Measurements from ENCODE around the gene ZBTB9.
"Not testable (repeated sequence)": the region's sequence is repeated elsewhere in the genome, so short reads cannot be mapped to it uniquely, and the experiment has no call there.

Gene ZBTB9

GRCh38 chr6:33466075-33466735 lies 11.8 kb downstream of the ZBTB9 start:
- no peak for DNase-seq (ENCODE audit: low read depth in 2 of 2)

- no peak for DNase-seq (ENCODE audit: low read depth in 2 of 2)
Measured at GRCh38 chr6:33467091-33467490, 12.7 kb downstream of the ZBTB9 start.

DNA sequence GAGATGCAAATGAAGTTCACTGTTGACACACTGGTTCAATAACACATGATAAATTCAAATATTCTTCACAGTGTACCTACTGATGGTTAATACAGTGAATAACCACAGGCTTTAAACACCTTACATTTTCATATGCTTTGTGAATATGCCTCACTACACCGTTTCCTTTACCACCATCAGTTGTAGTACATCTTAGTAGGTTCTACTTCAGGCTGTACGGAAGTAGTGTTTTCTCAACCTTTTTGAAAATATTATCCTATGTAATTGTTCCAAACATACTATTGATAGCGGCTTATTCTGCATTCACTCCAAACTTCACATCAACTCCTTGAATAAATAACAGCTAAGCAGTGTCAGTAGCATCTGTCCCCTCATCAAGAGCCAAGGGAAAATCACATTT lies 15.3 kb downstream of the ZBTB9 start:
- DNase-seq (ENCODE audit: low read depth in 2 of 2), result no peak

- DNase-seq (ENCODE audit: low read depth in 2 of 2), result no peak
Measured at GRCh38 chr6:33477864-33478263, 23.5 kb downstream of the ZBTB9 start.

DNA sequence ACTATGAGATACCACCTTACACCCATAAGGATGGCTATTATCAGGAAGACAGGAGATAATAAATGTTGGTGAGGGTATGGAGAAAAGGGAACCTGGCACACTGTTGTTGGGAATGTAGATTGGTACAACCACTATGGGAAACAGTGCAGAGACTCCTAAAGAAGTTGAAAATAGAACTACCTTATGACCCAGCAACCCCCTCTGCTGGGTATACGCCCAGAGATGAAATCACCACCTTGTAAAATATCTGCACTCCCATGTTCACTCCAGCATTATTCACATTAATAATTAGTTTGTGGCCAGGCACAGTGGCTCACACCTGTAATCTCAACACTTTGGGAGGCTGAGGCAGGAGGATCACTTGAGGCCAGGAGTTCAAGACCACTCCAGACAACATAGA lies 26.8 kb downstream of the ZBTB9 start:
- no peak for DNase-seq (ENCODE audit: low read depth in 2 of 2)

DNA sequence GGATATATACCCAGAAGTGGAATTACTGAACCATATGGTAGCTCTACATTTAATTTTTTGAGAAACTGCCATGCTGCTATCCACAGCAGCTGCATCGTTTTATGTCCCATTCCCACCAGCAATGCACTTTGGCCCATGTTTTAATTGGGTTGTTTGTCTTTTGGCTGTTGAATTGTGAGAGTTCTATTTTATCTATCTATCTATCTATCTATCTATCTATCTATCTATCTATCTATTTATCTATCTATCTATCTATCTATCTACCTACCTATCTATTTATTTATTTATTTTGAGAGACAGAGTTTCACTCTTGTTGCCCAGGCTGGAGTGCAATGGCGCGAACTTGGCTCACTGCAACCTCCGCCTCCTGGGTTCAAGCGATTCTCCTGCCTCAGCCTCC lies 28.2 kb downstream of the ZBTB9 start:
- not testable (repeated sequence) for DNase-seq (ENCODE audit: low read depth in 2 of 2)

GRCh38 chr6:33483678-33484077 lies 29.3 kb downstream of the ZBTB9 start:
- no peak for DNase-seq (ENCODE audit: low read depth in 2 of 2)

DNA sequence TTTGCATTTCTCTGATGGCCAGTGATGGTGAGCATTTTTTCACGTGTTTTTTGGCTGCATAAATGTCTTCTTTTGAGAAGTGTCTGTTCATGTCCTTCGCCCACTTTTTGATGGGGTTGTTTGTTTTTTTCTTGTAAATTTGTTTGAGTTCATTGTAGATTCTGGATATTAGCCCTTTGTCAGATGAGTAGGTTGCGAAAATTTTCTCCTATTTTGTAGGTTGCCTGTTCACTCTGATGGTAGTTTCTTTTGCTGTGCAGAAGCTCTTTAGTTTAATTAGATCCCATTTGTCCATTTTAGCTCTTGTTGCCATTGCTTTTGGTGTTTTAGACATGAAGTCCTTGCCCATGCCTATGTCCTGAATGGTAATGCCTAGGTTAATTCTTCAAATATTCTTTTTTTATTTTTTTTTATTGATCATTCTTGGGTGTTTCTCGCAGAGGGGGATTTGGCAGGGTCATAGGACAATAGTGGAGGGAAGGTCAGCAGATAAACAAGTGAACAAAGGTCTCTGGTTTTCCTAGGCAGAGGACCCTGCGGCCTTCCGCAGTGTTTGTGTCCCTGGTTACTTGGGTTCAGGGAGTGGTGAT lies 30.4 kb downstream of the ZBTB9 start:
- not testable (repeated sequence) for DNase-seq (ENCODE audit: low read depth in 2 of 2)

GRCh38 chr6:33485680-33486079 lies 31.3 kb downstream of the ZBTB9 start:
- not testable (repeated sequence) for DNase-seq (ENCODE audit: low read depth in 2 of 2)

DNA sequence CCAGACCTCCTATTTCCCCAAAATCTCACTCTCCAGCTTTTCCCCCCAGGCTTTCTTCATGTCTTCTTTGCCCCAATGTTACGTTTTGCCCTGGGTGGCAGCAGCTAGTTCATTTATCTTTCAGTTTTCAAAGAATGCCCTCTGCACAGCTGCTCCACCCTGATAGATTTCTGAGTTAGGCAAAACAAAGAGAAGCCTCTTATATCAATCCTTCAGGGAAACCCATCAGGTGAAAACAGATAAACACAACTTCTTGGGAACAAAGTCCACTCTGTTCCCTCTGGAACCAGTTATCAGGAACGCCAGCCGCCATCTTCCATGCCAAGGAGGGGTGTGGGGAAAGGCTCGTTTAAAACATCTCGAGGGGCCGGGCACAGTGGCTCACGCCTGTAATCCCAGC lies 34.0 kb downstream of the ZBTB9 start:
- no peak for DNase-seq (ENCODE audit: low read depth in 2 of 2)

DNA sequence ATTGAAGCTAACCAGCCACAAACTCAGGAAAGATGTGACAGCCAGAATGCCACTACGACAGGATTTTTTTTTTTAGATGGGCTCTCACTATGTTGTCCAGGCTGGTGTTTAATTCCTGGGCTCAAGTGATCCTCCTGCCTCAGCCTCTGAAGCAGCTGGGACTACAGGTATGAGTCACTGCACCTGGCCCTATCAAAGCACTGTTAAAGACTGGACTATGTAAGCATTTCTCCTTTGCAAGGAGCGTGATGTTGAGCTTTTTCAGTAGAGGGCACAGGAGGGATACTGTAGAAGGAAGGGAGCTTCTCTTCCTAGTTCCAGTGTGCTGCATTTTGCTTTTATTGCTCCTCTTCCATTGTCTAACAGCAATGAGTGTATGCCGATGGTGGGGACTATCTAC lies 35.8 kb downstream of the ZBTB9 start:
- no peak for DNase-seq (ENCODE audit: low read depth in 2 of 2)

DNA sequence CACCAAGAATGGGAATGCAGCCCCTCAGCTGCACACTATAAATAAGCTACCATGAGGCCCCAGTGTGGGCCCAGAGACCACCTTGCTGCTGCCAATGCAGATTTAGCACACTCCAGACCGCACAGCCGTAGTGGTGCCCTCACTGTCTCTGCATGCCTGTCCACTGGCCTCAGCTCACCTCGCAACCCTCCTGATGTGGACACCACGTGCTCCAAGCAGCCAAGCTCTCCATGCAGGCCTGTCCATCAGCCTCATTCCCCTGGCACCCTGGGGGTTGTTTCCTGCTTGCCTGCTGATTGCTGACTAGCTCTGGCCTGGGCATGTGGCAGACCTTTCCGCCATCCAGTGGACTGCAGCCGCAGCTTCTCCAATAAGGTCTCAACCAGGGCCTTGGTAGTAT lies 36.2 kb downstream of the ZBTB9 start:
- no peak for DNase-seq (ENCODE audit: low read depth in 2 of 2)

DNA sequence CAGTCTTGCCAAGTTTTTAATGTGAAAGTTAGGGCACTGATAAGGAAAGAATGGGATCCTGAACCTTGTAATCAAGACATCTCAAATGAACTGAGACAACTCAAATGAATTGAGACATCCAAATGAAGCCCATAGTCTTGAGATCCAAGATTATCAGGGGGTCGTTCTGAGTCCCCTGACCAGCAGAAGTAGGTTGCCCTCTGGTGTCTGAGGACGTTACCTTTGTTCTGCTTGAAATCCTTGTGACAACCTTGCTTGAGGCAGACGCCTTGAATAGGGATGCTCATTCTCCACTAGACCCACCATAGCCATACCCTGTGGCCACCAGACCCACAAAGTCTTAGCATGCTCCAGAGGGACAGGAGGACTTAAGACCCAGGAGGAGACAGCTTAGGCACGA lies 37.7 kb downstream of the ZBTB9 start:
- DNase-seq (ENCODE audit: low read depth in 2 of 2), result no peak

GRCh38 chr6:33497157-33497556 lies 42.8 kb downstream of the ZBTB9 start:
- no peak for DNase-seq (ENCODE audit: low read depth in 2 of 2)

- no peak for DNase-seq (ENCODE audit: low read depth in 2 of 2)
Measured at GRCh38 chr6:33502486-33502885, 48.1 kb downstream of the ZBTB9 start.

DNA sequence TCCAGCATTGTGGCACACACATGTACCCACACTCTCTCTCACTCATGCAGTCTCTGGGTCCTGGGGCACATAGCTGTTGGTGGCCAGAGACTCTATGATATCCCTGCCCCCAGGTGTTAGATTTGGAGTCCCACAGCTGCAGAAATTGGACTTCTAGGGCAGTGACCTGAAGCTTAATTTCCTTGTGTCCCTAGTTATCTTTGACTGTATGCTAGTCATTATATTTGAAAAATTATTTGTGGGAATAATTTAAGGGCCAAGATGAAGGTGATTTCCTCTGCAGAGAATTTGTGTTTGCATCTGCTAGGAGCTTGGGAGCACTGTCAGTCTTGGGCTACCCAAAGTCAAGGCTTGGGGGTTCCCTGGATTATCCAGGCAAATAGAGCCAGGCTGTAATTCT lies 50.1 kb downstream of the ZBTB9 start:
- DNase-seq (ENCODE audit: low read depth in 2 of 2), result no peak

DNA sequence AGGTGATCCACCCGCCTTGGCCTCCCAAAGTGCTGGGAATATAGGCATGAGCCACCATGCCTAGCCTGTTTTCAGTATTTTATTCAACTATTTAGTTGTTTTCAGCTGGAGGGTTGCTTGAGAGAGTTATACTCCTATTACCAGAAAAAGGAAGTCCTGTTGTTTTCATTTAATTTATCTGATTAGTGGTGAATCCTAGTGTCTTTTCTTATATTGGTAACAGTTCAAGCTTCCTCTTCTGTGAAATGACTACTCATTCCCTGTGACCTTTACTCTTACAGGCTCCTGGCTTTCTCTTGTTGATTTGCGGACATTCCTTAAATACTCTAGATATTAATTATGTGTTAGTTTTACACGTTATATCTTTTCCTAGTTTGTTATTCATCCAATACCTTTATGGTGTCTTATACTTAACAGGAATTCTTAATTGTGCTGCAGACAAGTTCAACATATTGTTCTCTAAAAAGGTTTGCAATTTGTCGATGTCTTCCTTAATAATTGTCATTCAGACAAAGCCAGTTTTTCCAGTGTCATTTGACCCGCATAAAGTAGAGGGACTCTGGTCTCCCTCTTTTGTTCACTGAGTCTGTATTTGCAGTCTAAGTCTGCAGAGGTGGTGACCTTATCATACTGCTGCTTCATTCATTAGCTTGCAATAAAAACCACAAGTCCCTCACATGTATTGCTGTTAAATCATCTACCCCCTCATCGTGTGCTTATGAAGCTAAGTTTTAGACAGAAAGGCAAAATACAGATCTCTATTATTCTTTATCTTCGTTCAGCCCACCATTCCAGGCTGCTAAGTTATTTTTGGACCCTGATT lies 51.4 kb downstream of the ZBTB9 start:
- DNase-seq (ENCODE audit: low read depth in 2 of 2), result no peak

All from stimulated activated CD8-positive, alpha-beta memory T cell treated with anti-CD3 and anti-CD28 coated beads, Interleukin-15, amount 100 ng/mL, for 48 hours (primary cell).